Neural cell (in vitro differentiated cells): Measurements from ENCODE around the gene FXYD4. TPM values are rescaled to one million over a fixed set of nuclear protein-coding genes. Genes with fewer than 3 reads are reported as not detected.
"Not testable (repeated sequence)": the region's sequence is repeated elsewhere in the genome, so short reads cannot be mapped to it uniquely, and the experiment has no call there.

Source experiments
- H2AFZ ChIP-seq: fragments of 200-600, 300-800 bp; sonication (generic), shearing (Covaris generic); 2 replicates; pipeline ENCODE4 v1.6.0; 2014; ENCODE audit warnings: low read depth, mild to moderate bottlenecking, antibody characterized with exemption, low read length, moderate library complexity
- H3F3A ChIP-seq: fragments of 200-600 bp; shearing (Covaris generic); 2 replicates; pipeline ENCODE4 v1.6.1; 2016; ENCODE audit warnings: mild to moderate bottlenecking, moderate library complexity, mixed read lengths, antibody characterized with exemption, low read length; ENCODE audit not compliant: insufficient read depth, poor library complexity, severe bottlenecking
- H3K27ac ChIP-seq: fragments of 200-600, 300-800 bp; sonication (generic), shearing (Covaris generic); 2 replicates; pipeline ENCODE4 v1.5.1; 2014; ENCODE audit warnings: mild to moderate bottlenecking, low read length, moderate library complexity
- H3K27me3 ChIP-seq: fragments of 300-800, 200-600 bp; sonication (generic), shearing (Covaris generic); 2 replicates; pipeline ENCODE4 v1.6.0; 2014; ENCODE audit warnings: mild to moderate bottlenecking, low read depth, low read length, moderate library complexity; ENCODE audit not compliant: insufficient read depth
- H3K36me3 ChIP-seq: fragments of 300-800, 200-600 bp; sonication (generic), shearing (Covaris generic); 2 replicates; pipeline ENCODE4 v1.5.1; 2014; ENCODE audit warnings: mild to moderate bottlenecking, antibody characterized with exemption, low read length, moderate library complexity; ENCODE audit not compliant: insufficient read depth
- H3K4me2 ChIP-seq: fragments of 300-800, 200-600 bp; sonication (generic), shearing (Covaris generic); 2 replicates; pipeline ENCODE4 v1.6.0; 2014; ENCODE audit warnings: mild to moderate bottlenecking, low read length
- H3K4me3 ChIP-seq: fragments of 300-800, 200-600 bp; sonication (generic), shearing (Covaris generic); 2 replicates; pipeline ENCODE4 v1.5.1; 2014; ENCODE audit warnings: mild to moderate bottlenecking, low read length, moderate library complexity
- H3K79me2 ChIP-seq: fragments of 200-600 bp; shearing (Covaris generic); replicated peaks from 2 replicates; pipeline ENCODE4 v1.6.0; 2014; ENCODE audit warnings: mild to moderate bottlenecking, low read length, moderate library complexity; ENCODE audit not compliant: insufficient read depth
- H3K9ac ChIP-seq: fragments of 300-800, 200-600 bp; sonication (generic), shearing (Covaris generic); 2 replicates; pipeline ENCODE4 v1.6.1; 2016; ENCODE audit warnings: mild to moderate bottlenecking, low read length, mixed read lengths
- H3K9me2 ChIP-seq: fragments of 200-600 bp; shearing (Covaris generic); 2 replicates; pipeline ENCODE4 v1.6.1; 2016; ENCODE audit warnings: mild to moderate bottlenecking, low read length, mixed read lengths; ENCODE audit not compliant: insufficient read depth
- H3K9me3 ChIP-seq: fragments of 200-600, 300-800 bp; sonication (generic), shearing (Covaris generic); 2 replicates; pipeline ENCODE4 v1.6.1; 2016; ENCODE audit warnings: mild to moderate bottlenecking, mixed run types, low read length, moderate library complexity, mixed read lengths
- H4K20me1 ChIP-seq: fragments of 200-600 bp; shearing (Covaris generic); 2 replicates; pipeline ENCODE4 v1.6.1; 2016; ENCODE audit warnings: mild to moderate bottlenecking, mixed run types; ENCODE audit not compliant: insufficient read depth
- CTCF ChIP-seq: fragments of 450-650 bp; IDR thresholded peaks from 2 replicates; pipeline ENCODE4 v1.5.1; 2014; ENCODE audit warnings: antibody characterized with exemption, mild to moderate bottlenecking, moderate library complexity; ENCODE audit not compliant: poor library complexity, severe bottlenecking
- EP300 ChIP-seq: fragments of 450-650 bp; conservative IDR thresholded peaks from 2 replicates; pipeline ENCODE4 v1.6.1; 2014; ENCODE audit warnings: antibody characterized with exemption, mild to moderate bottlenecking, moderate library complexity; ENCODE audit not compliant: poor library complexity, severe bottlenecking
- EZH2 ChIP-seq: fragments of 200-600, 300-800 bp; shearing (Covaris generic), sonication (generic); IDR thresholded peaks from 2 replicates; pipeline ENCODE4 v1.6.1; 2014; ENCODE audit warnings: antibody characterized with exemption, low read length, borderline replicate concordance, mild to moderate bottlenecking; ENCODE audit not compliant: insufficient read depth, poor library complexity, severe bottlenecking
- MXI1 ChIP-seq: fragments of 450-650 bp; conservative IDR thresholded peaks from 2 replicates; pipeline ENCODE4 v1.6.1; 2014; ENCODE audit warnings: antibody characterized with exemption, mild to moderate bottlenecking; ENCODE audit not compliant: poor library complexity, severe bottlenecking
- POLR2AphosphoS5 ChIP-seq: IDR thresholded peaks from 2 replicates; pipeline ENCODE4 v1.6.1; 2012
- RAD21 ChIP-seq: fragments of 450-650 bp; conservative IDR thresholded peaks from 2 replicates; pipeline ENCODE4 v1.6.1; 2014; ENCODE audit warnings: antibody characterized with exemption, mild to moderate bottlenecking, moderate library complexity
- REST ChIP-seq: IDR thresholded peaks from 2 replicates; pipeline ENCODE4 v1.6.1; 2012; ENCODE audit warnings: borderline replicate concordance
- SMC3 ChIP-seq: fragments of 450-650 bp; conservative IDR thresholded peaks from 2 replicates; pipeline ENCODE4 v1.6.1; 2014; ENCODE audit warnings: antibody characterized with exemption, mild to moderate bottlenecking, moderate library complexity; ENCODE audit not compliant: poor library complexity
- TAF1 ChIP-seq: IDR thresholded peaks from 2 replicates; pipeline ENCODE4 v1.6.1; 2012; ENCODE audit warnings: low read depth
- polyA plus RNA-seq: library from polyadenylated mRNA; depleted of rRNA; stranded (reverse); fragments of >200 nt; gene quantifications from 2 replicates; pipeline ENCODE4 v1.2.3, GENCODE V29; 2014

The FXYD4 gene
- polyA plus RNA-seq, 1 donor from 2014 or later, result not detected

DNA sequence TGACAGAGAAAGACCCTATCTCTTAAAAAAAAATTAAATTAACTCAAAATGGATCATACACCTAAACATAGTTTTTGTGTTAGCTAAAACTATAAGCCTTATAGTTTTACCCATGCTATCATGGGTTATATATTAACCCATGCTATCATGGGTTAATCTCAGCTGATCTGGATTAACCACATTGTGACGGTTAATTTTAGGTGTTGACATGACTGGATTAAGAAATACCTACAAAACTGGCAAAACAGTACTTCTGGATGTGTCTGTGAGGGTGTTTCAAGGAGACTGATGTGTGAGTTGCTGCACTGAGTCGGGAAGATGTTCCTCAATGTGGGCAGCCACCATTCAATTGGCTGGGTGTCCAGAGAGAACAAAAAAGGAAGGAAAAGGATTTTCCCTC, 44.3 kb upstream of the FXYD4 start:
- Histone ChIP-seq H4K20me1 (no peaks in the 10 kb centered on the region), H3K4me2 (no peak overlapping the region), H3K27me3 (no peaks in the 10 kb centered on the region), H3K27ac (no peak overlapping the region), H3K36me3 (no peaks in the 10 kb centered on the region), H3F3A (no peaks in the 10 kb centered on the region), H3K79me2 (no peaks in the 10 kb centered on the region), H3K9me3 (no peaks in the 10 kb centered on the region), H3K9me2 (no peaks in the 10 kb centered on the region), H2AFZ (no peak overlapping the region), H3K9ac (no peak overlapping the region), H3K4me3 (no peak overlapping the region)
- TF ChIP-seq REST, result no peak
- TF ChIP-seq TAF1, result no peak
- TF ChIP-seq EP300, result no peak
- TF ChIP-seq EZH2, result no peak

GRCh38 chr10:43327986-43328385, 43.5 kb upstream of the FXYD4 start:
- H3K9me2 ChIP-seq, result no peaks in the 10 kb centered on the region
- H3K4me3 ChIP-seq, result no peak overlapping the region
- H3K27me3 ChIP-seq, result no peaks in the 10 kb centered on the region
- no peak overlapping the region for H3K4me2 ChIP-seq
- H4K20me1 ChIP-seq, result no peaks in the 10 kb centered on the region
- no peak for TF ChIP-seq TAF1
- no peak for TF ChIP-seq POLR2AphosphoS5
- TF ChIP-seq EP300, result no peak
- no peak for TF ChIP-seq SMC3
- no peak for TF ChIP-seq REST
- TF ChIP-seq CTCF, result no peak
- no peak for TF ChIP-seq MXI1
- no peak for TF ChIP-seq RAD21
- no peak for TF ChIP-seq EZH2
- no peaks in the 10 kb centered on the region for H3F3A ChIP-seq
- no peak overlapping the region for H2AFZ ChIP-seq
- no peaks in the 10 kb centered on the region for H3K79me2 ChIP-seq
- H3K9me3 ChIP-seq, result no peaks in the 10 kb centered on the region
- H3K36me3 ChIP-seq, result no peaks in the 10 kb centered on the region
- H3K9ac ChIP-seq, result no peak overlapping the region
- no peak overlapping the region for H3K27ac ChIP-seq

DNA sequence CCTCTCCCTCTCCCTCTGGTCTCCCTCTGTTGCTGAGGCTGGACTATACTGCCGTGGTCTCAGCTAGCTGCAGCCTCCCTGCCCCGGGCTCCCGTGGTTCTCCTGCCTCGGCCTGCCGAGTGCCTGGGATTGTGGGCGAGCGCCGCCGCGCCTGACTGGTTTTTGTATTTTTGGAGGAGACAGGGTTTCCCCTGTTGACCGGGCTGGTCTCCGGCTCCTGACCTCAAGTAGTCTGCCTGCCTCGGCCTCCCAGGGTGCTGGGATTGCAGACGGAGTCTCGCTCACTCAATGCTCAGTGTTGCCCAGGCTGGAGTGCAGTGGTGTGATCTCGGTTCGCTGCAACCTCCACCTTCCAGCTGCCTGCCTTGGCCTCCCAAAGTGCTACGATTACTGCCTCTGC, 42.6 kb upstream of the FXYD4 start:
- not testable (repeated sequence) for H3K36me3 ChIP-seq, H3K9me2 ChIP-seq, H3F3A ChIP-seq, H3K4me2 ChIP-seq, H3K79me2 ChIP-seq, H3K27ac ChIP-seq, H3K9me3 ChIP-seq, H3K27me3 ChIP-seq, H4K20me1 ChIP-seq, H3K4me3 ChIP-seq, H2AFZ ChIP-seq, H3K9ac ChIP-seq

DNA sequence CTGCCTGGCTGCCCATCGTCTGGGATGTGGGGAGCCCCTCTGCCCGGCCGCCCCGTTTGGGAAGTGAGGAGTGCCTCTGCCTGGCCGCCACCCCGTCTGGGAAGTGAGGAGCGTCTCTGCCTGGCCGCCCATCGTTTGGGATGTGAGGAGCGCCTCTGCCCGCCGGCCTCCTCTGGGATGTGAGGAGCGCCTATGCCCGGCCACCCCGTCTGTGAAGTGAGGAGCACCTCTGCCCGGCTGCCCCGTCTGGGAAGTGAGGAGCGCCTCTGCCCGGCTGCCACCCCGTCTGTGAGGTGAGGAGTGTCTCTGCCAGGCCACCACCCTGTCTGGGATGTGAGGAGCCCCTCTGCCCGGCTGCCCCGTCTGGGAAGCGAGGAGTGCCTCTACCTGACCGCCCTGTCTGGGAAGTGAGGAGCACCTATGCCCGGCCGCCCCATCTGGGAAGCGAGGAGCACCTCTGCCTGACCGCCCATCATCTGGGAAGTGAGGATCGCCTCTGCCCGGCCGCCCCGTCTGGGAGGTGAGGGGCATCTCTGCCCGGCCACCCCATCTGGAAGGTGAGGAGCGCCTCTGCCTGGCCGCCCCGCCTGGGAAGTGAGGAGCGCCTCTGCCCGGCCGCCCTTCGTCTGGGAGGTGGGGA, 42.1 kb upstream of the FXYD4 start:
- not testable (repeated sequence) for H3K79me2 ChIP-seq

More for the DNA sequence above, 42.1 kb upstream of the FXYD4 start:
- not testable (repeated sequence) for H3K27me3 ChIP-seq, H3K27ac ChIP-seq, H3K4me3 ChIP-seq, H3K9ac ChIP-seq, H3K9me3 ChIP-seq, H4K20me1 ChIP-seq, H3K9me2 ChIP-seq, H3K4me2 ChIP-seq, H2AFZ ChIP-seq, H3F3A ChIP-seq, H3K36me3 ChIP-seq
